HG02938 (cell line): ENCODE results near the gene DTD1.
A peak's percentile ranks its signal among the peaks of the same experiment; 100 is the strongest.

Experiments
- ATAC-seq: cut with Tn5 transposase; IDR thresholded peaks from one replicate; pipeline ENCODE4 v1.9.1; 2021; ENCODE audit warnings: mild to moderate bottlenecking, moderate library complexity; ENCODE audit not compliant: unreplicated experiment

The DTD1 gene

DNA sequence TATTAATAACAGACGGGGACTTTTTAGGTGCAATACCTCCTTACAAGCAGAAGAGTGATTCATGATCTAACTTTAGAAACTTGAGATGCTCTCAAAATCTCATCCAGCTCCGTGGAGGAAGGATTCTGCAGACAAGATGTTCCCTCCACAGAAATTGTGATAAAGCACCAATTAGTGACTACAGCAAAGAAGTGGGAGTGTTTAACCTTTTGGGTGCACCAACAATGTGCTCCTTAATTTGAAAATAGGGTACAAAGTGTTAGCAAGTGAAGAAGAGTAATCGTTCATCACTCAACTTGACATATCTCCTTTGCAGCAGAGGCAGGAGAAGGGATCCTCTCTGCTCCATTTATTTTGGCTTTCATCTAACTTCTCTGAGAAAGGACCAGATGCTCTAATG lies 202.9 kb downstream of the DTD1 start:
- no peak for ATAC-seq

DNA sequence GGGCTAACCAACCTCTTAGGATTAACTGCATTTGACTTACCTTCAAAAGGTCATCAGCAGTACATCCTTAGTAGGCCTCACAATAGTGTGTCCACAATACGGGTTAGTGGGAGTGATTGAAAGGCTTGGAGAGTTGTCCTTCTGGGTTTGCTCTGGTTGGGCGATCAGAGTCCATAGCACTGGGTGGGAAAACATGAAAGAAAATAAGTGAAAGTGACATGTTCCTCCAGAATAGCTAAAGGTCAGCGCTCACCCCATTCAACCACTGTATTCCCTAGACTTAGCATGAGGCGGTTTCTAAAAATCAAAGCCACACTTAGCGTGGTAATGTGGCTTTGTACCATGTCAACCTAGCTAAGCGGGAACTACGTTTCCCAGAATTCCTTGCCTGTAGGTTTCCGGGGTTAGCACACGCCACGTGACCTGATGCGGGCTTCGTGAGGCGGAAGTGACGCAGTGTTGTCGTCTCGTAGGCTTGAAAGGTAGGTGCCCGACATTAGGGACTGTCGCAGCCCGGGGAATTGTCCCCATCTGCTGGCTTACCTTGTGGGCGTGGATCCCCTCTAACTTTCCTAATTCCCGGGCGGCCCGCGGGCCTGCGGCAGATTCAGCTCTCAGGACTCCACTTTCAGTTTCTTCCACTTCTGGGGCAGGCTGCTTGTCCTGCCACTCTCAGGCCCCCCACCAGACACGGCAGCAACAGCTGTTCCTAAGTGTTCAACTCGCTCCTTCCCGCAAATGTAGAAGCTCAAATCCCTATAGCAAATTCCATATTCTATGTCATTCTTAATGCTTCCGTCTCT lies 206.0 kb downstream of the DTD1 start:
- peak; percentile 97 for ATAC-seq

DNA sequence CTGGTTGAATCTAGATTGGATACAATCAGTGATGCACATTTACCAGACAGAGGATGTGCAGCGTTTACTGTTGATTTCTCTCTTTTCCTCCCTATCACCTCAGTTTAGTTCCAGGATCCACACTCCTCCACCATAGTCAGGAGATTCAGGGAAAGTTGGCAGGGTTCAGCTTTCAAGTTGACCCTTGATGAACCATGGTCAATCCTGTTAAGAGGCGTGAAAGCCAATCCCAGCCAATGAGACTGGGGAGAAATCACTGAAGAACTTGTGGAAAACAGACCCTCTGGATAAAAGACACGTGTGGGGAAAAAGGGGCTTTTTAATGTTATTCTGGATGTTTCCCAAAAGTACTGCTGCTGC lies 206.6 kb downstream of the DTD1 start:
- no peak for ATAC-seq

DNA sequence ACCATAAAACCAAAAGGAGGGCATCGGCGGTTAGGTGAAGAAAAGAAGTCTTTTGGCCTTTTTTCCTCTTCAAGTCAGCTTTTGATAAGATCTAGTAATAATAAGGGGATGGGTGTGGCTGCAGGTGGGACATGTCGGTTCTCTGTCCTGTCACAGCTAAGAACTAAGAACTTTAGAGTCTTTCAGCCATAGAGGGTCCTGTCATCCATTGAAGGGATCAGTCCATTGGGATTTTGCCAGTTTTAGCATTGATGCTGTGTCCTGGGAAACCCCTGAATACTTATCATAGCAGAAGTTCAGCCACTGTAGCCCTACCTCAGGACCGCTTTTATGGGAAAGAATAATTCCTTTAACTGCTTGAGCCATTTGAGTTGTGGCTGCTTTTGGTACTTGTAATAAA lies 207.5 kb downstream of the DTD1 start:
- ATAC-seq: no peak

DNA sequence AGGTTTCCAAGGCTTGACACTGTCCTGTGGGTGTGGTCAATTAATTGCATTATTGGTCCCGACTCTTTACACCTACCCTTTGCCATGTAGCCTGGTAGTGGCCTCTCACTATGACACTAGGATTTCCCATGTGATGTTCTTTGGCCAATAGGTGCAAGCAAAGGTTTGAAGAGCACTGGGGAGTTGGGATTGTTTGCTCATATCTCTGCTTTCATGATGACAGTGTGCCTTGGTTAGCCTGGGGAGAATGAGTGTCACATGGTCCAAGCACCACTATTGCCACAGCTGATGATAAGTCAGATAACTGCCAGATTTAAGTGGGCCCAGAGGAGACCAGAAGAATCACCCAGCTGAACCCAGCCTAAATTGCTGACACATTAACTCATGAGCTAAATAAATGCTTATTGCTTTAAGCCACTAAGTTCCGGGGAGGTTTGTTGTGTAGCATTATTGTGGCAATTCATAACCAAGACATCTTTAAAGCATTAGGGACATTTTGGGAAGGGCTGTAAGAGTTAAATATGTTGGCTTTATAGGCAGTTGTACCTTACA lies 208.5 kb downstream of the DTD1 start:
- no peak for ATAC-seq

DNA sequence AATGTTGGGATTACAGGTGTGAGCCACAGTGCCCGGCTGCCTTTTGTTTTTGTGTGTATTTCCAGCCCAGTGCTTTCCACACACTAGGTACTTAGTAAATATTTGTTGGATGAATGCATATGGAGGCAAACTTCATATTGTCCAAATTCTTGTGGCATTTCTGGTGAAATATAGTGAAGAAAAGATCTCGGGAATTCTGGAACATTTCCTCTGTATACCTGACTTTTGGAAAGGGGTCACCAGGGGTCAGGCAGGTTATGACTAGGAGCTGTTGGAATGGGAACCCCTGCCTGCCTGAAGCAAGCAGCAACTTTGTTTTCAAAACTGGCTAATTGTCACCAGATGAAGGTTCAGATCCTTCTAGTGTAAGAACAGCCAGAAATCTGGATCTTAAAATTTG lies 213.7 kb downstream of the DTD1 start:
- ATAC-seq: no peak

DNA sequence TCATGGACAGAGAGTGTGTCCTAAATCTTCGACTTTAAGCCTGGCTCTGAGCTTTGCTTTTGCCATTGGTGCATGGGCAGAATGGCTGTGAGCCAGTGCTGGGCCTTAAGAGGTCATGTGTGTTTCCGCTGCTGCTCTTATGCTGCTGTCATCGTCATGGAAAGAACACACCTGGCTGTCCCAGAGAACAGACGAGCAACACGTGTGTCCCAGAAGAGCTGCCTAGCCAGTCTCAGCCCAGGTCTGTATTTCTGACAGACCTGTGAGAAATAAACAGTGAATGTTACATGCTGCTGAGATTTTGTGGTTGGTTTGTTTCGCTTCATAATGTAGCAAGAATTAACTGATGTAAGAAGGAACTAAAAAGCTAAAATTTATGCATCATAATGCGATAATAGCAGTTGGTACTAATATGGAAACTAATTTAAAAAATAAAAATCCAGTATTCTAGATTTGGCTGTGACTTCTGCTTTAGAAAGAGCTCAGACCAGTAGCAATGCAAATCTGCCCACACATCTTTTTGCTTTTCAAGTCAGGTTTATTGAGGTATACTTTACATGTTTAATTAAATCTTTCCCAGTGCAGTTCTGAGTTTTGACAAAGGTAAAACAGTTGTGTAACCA lies 214.3 kb downstream of the DTD1 start:
- ATAC-seq: peak; percentile 64

DNA sequence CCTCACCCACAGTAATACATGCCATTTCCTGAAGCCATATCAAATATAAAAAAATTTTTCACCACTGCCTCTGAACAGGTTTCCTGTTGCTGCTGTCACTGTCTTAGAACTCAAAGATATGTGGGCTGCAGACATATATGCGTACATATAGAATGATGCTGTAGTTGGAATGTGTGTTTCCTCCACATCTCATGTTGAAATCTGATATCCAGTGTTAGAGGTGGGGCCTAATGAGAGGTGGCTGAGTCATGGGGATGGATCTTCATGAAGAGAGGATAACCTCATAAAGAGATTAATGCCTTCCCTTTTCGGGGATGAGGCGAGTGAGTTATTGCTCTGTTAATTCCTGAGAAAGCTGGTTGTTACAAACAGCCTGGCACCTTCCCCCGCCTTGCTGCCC lies 218.0 kb downstream of the DTD1 start:
- ATAC-seq: no peak

DNA sequence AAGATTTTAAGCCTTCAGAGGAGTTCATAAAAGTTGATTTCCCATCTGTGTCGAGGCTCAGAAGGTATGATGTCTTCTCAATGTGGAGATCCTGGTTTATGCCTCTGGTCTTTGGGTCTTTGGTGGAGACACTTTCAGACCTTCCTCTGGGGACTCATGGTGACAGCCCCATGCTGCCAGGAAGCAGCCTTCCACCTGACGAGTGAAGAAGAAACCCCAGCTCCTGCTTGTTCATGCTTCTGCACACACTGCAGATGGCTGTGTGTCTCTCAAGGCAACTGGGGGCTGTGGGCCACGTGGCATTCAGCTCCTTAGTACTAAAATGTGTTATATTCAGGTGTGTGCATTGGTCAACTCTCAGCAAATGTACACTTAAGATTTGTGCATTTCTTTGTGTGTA lies 220.9 kb downstream of the DTD1 start:
- no peak for ATAC-seq

DNA sequence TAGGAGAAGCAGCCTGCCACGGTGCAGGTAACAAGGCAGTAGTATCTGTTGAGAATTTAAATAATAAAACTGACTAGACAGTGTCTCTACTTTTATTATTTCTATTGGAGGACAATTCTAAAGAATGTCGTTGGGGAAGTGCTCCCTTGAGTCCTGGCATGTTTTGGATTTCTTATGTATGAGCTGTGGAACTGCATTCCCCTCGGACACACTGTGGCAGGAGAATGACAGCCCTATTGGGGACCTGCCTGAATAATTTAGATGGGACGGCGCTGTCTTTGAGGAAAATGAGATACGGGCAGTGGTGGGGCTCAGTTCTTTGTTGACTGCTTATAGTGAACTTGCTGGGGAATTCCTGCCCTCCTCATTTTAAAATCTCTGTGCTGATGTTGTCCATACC lies 223.3 kb downstream of the DTD1 start:
- ATAC-seq: no peak

DNA sequence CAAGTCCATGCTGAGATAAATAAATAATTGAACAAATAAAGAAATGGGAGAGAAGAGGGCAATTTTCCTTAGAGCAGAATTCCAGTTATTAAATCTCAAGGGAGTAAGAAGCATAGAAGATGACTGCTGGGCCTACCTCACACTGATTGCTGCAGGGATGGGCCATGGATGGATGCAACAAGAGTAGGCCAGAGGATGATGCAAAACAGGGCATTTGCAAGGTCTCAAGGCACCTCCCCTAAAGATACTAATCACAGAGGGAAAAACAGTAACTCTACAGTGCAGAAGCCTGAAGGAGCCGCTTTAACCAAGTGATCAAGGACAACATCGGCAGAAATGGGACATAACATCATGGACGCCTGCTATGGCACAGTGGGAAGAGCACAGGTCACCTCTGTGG lies 224.1 kb downstream of the DTD1 start:
- no peak for ATAC-seq

DNA sequence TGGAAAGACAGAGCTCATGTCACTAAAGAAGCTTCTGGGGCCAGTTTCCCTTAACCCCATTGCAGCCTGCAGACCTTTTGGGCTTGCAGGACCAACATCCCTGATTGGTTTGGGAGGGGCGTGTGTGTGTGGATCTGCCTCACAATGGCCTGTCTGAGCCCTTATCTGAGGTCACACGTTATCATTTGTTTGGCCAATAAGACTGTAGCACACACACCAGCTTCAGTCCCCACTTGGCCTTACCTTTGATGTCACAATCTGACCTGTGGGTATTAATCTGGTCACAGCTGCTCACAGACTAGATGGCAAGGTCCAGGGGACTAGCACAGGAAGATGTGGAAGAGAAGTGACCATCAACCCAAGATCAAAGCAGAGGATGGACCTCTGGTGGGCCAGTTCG lies 225.6 kb downstream of the DTD1 start, which contains the start of gene SCP2D1:
SCP2D1 (plus strand) TSS at position 301 of the 400 bp plus-strand sequence; CDS start at position 334, 33 bp downstream.
- ATAC-seq: no peak

DNA sequence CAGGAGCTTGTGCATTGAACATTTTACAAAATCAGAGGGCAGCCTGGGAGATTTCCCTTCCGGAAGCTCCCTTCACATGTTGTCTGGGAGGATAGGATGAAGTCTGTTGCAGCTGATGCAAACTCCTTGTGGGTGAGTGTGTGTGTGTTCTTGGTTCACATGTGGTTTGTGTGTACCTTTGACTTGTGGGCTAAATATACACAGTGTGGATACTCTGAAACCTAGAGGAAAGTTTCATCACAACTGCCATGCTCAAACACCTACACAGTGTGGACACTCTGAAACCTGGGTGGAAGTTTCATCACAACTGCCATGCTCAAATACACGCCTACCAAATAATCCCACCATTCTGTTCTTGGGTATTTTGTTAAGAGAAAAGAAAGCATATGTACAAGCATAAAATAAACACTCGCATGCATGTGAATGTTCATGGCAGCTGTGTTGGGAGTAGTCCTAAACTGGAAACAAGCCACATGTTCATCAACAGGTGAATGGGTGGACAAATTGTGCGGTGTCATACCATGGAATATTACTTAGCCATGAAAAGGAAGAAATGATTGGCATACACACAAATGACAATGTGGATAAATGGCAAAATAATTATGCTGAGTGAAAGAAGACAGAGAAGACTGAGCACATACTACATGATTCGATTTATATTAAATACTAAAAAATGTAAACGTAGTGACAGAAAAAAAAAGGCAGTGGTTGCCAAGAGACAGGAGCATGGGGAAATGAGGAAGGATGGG lies 227.5 kb downstream of the DTD1 start:
- no peak for ATAC-seq
